ENCODE data around the gene CX3CR1.

- TF ChIP-seq, protein P1, sequence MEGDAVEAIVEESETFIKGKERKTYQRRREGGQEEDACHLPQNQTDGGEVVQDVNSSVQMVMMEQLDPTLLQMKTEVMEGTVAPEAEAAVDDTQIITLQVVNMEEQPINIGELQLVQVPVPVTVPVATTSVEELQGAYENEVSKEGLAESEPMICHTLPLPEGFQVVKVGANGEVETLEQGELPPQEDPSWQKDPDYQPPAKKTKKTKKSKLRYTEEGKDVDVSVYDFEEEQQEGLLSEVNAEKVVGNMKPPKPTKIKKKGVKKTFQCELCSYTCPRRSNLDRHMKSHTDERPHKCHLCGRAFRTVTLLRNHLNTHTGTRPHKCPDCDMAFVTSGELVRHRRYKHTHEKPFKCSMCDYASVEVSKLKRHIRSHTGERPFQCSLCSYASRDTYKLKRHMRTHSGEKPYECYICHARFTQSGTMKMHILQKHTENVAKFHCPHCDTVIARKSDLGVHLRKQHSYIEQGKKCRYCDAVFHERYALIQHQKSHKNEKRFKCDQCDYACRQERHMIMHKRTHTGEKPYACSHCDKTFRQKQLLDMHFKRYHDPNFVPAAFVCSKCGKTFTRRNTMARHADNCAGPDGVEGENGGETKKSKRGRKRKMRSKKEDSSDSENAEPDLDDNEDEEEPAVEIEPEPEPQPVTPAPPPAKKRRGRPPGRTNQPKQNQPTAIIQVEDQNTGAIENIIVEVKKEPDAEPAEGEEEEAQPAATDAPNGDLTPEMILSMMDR (IDR thresholded peaks at IDR 0.05): no peak
- no peak for TF ChIP-seq EZH2phosphoT487 (IDR thresholded peaks at IDR 0.05)
These were observed 18.9 kb downstream of the CX3CR1 start for GRCh38 chr3:39260957-39261356.

Data from neural progenitor cell (in vitro differentiated cells).